Dedifferentiated amniotic fluid mesenchymal stem cell (primary cell): Measurements from ENCODE around the gene DNAJC11.

ENCODE experiments used
- DNase-seq: peaks from one replicate; pipeline ENCODE4 v3.0.0-alpha.2; 2016; ENCODE audit errors: extremely low spot score

DNAJC11 gene

DNA sequence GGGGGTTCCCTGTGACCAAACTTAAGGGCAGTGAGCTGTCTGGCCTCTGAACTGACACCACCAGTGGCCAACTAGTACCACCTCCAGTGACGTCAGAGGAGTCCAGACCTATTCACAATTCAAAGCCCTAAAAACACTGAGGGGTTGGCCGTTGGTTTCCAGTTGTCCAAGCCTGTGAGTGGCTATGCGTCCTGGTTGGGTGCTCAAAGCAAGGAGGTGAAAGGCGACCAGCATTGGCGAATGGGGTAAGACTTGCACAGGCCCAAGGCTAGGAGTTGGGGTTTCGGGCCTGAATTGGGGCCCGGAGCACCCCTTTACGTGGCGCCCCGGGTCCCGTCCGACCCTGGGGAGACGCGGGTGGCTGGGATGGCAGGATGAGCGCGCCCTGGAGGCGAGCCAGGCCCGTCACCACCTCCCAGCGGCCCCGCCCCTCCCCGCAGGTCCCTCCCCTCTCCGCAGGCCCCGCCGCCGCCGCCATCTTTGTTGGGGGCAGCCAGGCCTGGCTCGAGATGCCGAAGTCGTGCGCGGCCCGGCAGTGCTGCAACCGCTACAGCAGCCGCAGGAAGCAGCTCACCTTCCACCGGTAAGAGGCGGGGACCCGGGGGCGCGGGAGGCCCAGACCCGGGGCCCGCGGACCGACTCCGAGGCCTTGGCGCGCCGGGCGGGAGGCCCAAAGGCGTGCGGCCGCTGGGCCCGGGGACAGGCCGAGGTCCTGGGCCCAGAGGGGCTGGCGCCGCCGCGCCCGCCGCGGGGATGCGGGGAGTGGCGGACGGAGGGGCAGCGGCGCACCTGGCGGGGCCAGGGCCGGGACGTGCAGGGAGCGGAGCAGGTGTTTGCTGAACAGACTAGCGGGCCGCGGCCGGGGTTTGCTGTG lies 76.7 kb downstream of the DNAJC11 start, which contains the start of gene THAP3:
Gene THAP3, plus strand, starts transcription at position 159 of the 874 bp plus-strand sequence. Its CDS starts 351 bp downstream, at position 510.
- DNase-seq, result peak; percentile 71

GRCh38 chr1:6623269-6623965 lies 78.2 kb downstream of the DNAJC11 start:
- DNase-seq, result no peak

DNA sequence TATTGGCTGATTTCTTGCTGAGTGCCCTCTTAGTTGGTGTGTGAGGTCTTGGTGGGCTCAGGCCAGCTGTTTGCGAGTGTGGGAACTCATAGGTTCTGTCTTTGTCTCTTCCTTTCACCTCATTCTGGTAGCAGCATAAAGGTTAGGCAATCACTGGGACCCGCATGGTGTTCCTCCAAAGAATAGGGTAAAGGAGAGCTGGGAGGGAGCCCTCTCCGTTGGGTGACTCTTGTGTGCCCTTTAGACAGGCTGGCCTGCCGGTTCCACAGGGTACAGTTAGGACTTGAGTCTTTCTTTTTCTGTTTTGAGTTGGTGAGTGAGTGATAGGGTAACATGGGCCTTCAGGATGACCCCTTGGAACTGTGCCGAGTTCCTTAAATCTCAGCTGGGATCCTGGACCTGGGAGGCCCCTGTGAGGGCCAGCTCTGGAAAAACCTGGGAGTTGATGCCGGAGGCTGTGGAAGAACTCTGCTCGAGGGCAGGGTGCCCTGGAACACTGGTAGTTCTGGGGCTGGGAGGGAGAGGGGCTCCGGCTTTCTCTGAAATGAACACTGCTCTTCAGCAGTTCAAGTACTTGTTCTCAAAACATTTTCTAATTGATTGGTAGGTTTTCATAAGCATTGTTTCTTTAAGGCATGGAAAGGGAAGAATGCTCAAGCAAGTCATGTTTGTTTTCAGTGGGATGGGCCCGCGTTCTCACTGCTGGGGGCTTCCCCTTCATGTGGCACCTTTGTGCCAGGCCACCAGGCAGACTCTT lies 79.0 kb downstream of the DNAJC11 start:
- no peak for DNase-seq

GRCh38 chr1:6621429-6622391 lies 79.9 kb downstream of the DNAJC11 start:
- no peak for DNase-seq

GRCh38 chr1:6619045-6619444 lies 82.6 kb downstream of the DNAJC11 start:
- no peak for DNase-seq

- no peak for DNase-seq
These were observed 86.5 kb downstream of the DNAJC11 start for GRCh38 chr1:6614929-6615785.

GRCh38 chr1:6614019-6614928 lies 87.3 kb downstream of the DNAJC11 start:
- no peak for DNase-seq

DNA sequence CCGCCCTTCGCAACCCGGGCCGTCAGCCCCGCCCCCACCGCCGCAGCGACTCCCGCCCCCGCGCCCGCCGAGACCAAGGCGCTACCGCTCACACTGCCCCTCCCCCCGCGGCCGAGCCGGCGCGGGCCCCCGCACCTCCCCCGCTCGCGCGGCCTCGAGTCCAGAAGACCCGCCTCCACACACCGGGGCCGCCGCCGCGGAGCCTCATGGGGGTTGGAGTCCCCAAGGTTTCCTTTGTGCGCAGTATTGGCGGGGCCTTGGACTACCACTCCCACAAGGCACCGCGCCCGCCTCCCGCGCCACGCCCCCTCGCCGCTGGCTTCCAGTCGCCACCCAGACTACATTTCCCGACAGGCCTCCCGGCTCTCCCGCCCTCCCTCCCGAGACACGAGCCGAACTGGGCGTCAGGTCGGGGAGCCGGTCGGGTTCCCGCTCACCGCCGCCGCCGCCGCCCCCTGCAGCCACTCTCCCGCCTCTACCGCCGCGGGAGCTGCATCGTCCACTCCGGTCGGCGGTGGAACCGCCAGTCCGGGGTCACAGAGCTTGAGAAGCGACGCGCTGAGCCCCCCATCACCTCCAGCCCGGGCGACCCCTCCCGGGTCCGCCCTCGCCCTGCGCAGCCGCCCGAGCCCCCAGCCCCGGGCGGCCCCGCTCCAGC lies 88.1 kb downstream of the DNAJC11 start, which contains the start of gene PHF13:
Gene PHF13, plus strand, starts transcription at position 371 of the 658 bp plus-strand sequence. CDS start 336 bp downstream, outside the sequence.
- DNase-seq, result peak; percentile 97

GRCh38 chr1:6612641-6613360 lies 88.8 kb downstream of the DNAJC11 start:
- DNase-seq, result no peak

DNA sequence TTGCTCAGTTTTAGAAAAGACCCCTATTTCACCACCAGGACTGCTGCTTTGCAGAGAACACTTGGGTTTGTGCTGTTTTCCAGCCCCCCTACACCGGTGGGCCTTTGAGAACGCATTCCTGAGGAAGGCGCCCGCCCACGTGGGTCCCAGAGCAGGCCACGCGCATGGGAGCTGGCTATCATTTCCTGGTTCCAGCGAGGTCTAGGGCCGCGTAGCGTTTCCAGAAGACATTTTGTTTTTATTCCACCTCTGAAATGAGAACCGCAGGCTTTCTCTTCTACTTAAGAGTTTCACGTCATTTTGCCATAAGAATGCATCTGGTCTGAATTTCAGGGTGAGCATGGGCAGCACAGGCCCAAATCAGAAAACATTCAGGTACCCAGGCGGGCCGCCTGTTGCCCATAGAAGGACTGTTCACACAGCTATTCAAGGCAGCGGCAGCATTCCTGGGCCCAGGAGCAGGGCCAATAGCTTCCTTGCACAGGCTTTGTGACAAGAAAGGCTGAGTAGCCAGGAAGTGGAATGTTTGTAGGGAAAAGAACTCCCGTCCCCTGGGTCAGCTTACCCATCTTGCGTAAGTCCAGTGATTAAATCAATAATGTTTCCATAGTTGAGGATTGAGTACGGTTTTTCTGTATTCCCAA lies 97.6 kb downstream of the DNAJC11 start:
- DNase-seq, result no peak

- no peak for DNase-seq
These were observed 98.2 kb downstream of the DNAJC11 start for GRCh38 chr1:6603238-6603914.

DNA sequence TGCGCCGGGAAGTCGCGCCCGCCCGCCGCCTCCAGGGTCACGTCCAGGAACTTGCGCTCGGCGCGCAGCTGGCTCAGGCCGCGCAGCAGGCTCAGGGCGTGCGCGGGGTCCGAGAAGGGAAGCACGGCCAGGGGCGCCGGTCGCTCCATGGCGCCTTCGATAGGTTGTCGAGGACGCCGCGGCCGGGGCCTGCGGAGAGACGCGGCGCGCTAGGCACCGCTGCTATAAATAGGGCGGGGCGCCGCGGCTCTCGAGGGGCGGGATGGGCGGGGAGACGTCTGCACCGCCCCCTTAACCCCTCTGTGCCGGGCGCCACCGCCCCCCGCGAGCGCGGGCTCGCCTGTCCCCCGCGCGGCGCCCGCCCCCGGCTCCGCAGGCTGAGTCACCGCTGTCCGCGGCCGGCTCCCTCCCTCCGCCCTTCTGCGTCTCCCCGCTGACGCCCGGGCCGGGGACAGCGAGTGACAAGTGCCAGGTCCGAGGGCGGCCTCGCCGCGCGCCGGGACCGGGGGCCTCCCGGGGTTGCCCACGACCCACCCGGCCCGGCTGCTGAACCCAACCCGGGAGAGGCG lies 98.9 kb downstream of the DNAJC11 start, which contains the start of gene KLHL21:
Gene KLHL21, minus strand, starts transcription at position 201 of the 569 bp plus-strand sequence. Its CDS starts 52 bp downstream, at position 149.
- peak; percentile 69 for DNase-seq

GRCh38 chr1:6601923-6602668 lies 99.5 kb downstream of the DNAJC11 start:
- DNase-seq, result no peak

DNA sequence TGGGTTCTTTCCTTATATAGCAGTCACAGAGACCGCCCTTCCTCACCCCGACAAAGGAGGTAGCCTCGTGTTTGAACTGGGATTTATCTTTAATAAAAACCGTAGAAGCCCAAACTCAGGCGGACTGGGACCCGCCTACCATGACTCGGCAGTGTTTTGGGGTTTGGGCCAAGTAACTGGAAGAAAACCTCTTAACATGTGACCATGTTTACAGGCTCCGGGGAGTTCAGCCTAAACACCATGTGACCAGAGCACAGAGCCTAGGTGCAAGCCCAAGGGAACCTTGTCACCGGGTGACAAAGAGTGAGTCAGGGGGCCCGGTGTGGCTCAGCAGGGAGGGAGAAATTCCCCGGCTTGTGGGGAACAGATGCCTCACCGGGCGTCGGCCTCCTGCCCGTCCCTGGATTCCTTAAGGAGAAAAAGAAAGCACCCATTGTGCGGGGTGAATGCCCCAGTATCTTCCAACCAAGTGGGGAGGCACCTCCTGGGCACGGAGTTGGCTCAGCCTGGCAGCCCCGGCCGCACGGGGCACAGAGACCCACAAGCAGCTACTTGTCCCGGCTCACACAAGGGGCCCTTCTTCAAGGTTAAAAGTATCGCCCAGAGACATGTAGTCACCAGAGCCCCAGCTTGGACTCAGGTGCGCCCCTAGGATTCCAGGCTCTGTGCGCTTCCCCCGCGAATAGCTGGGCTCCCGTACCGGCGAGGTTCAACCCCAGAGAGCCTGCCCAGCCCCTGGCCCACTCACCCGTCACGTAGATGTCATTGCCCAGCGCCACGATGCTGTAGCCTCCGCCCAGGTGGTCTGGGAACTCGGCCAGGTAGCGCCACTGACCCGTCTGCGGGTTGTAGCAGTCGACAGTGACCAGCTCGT lies 100.3 kb downstream of the DNAJC11 start:
- DNase-seq, result peak; percentile 88
